ENCODE data around the gene NCAM1. TPM values are rescaled to one million over a fixed set of nuclear protein-coding genes. Genes with fewer than 3 reads are reported as not detected.

The NCAM1 gene
- total RNA-seq, 1 experiment from 2014 or later: 0.33 TPM

DNA sequence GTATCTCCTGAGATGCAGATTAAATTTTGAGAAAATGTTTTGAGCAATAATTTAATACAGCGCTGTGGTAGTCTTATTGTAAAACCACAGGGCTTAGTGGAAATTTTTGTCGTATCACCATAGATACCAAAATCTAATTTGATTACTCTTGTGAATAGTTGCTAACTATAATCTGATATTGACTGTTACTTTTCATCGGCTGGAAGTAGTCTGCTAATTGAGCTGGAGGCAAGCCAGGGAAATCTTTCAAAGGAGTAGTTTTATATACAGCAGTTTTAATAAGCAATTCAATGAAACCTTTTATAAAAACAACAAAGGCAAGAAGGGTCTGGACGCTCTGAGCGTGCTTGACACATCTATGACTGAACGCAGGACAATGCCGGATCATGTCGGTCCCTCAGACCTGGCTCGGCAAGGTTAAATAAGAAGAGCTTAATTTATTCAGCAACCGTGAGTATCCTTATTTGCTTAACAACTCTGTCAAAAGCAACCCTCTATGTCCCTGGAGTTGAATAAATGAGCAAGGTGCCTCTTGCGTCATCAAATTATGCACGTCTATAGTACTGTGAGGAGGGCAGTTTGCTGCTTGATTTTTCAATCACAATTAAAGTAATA, 121.2 kb downstream of the NCAM1 start:
- Histone ChIP-seq H3K4me2 (no peak overlapping the region), H3K27me3 (ENCODE audit: insufficient read depth, low read depth) (no peaks in the 10 kb centered on the region; the same call in 1 of the 2 replicates), H4K20me1 (ENCODE audit: insufficient read depth) (no peaks in the 10 kb centered on the region), H2AFZ (no peak overlapping the region), H3K79me2 (ENCODE audit: low read depth) (no peaks in the 10 kb centered on the region), H3F3A (ENCODE audit: insufficient read depth, low read depth) (no peaks in the 10 kb centered on the region), H3K36me3 (ENCODE audit: low read depth) (no peaks in the 10 kb centered on the region), H3K9me2 (ENCODE audit: insufficient read depth) (no peaks in the 10 kb centered on the region), H3K4me3 (no peak overlapping the region), H3K27ac (no peak overlapping the region), H3K9me3 (ENCODE audit: insufficient read depth, low read depth) (no peaks in the 10 kb centered on the region), H3K4me1 (replicated peaks; ENCODE audit: insufficient read depth) (no peaks in the 10 kb centered on the region)
- BruUV-seq (replicated peaks): no TSS peak
- intact Hi-C loops (cut with micrococcal nuclease; ENCODE audit: unreplicated experiment): no loop called here
- no peak for DNase-seq
- ChIA-PET POLR2A (ENCODE audit: unreplicated experiment) (no interaction called here), CTCF (no interaction called here)
- no peak for TF ChIP-seq EZH2 (IDR thresholded peaks at IDR 0.05; ENCODE audit: low read depth)
- TF ChIP-seq, protein P1, sequence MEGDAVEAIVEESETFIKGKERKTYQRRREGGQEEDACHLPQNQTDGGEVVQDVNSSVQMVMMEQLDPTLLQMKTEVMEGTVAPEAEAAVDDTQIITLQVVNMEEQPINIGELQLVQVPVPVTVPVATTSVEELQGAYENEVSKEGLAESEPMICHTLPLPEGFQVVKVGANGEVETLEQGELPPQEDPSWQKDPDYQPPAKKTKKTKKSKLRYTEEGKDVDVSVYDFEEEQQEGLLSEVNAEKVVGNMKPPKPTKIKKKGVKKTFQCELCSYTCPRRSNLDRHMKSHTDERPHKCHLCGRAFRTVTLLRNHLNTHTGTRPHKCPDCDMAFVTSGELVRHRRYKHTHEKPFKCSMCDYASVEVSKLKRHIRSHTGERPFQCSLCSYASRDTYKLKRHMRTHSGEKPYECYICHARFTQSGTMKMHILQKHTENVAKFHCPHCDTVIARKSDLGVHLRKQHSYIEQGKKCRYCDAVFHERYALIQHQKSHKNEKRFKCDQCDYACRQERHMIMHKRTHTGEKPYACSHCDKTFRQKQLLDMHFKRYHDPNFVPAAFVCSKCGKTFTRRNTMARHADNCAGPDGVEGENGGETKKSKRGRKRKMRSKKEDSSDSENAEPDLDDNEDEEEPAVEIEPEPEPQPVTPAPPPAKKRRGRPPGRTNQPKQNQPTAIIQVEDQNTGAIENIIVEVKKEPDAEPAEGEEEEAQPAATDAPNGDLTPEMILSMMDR (conservative IDR thresholded peaks at IDR 0.05): no peak

- Histone ChIP-seq H3K9me3 (ENCODE audit: insufficient read depth, low read depth) (no peaks in the 10 kb centered on the region), H3K4me3 (no peak overlapping the region), H3K27me3 (ENCODE audit: insufficient read depth, low read depth) (no peaks in the 10 kb centered on the region; the same call in 1 of the 2 replicates), H2AFZ (no peak overlapping the region), H4K20me1 (ENCODE audit: insufficient read depth) (no peaks in the 10 kb centered on the region), H3K9me2 (ENCODE audit: insufficient read depth) (no peaks in the 10 kb centered on the region), H3K4me2 (no peak overlapping the region), H3F3A (ENCODE audit: insufficient read depth, low read depth) (no peaks in the 10 kb centered on the region), H3K4me1 (replicated peaks; ENCODE audit: insufficient read depth) (no peaks in the 10 kb centered on the region), H3K79me2 (ENCODE audit: low read depth) (no peaks in the 10 kb centered on the region), H3K27ac (no peak overlapping the region), H3K36me3 (ENCODE audit: low read depth) (no peaks in the 10 kb centered on the region)
- POLR2A ChIA-PET (ENCODE audit: unreplicated experiment): no interaction called here
- CTCF ChIA-PET: no interaction called here
- no TSS peak for BruUV-seq (replicated peaks)
- TF ChIP-seq EZH2 (IDR thresholded peaks at IDR 0.05; ENCODE audit: low read depth): no peak
- TF ChIP-seq, protein P1 (conservative IDR thresholded peaks at IDR 0.05): no peak
- intact Hi-C loops (cut with micrococcal nuclease; ENCODE audit: unreplicated experiment): no loop called here
- no peak for DNase-seq
These were observed 122.4 kb downstream of the NCAM1 start for GRCh38 chr11:113083571-113083970.

GRCh38 chr11:113084297-113084696, 123.1 kb downstream of the NCAM1 start:
- H3K36me3 ChIP-seq (ENCODE audit: low read depth): no peaks in the 10 kb centered on the region
- no peak for DNase-seq
- H4K20me1 ChIP-seq (ENCODE audit: insufficient read depth): no peaks in the 10 kb centered on the region
- CTCF ChIA-PET: no interaction called here
- H3K4me3 ChIP-seq: no peak overlapping the region
- H2AFZ ChIP-seq: no peak overlapping the region
- H3K9me2 ChIP-seq (ENCODE audit: insufficient read depth): no peaks in the 10 kb centered on the region
- no peaks in the 10 kb centered on the region for H3F3A ChIP-seq (ENCODE audit: insufficient read depth, low read depth)
- no peak overlapping the region for H3K27ac ChIP-seq
- no peak for TF ChIP-seq EZH2 (IDR thresholded peaks at IDR 0.05; ENCODE audit: low read depth)
- TF ChIP-seq, protein P1 (conservative IDR thresholded peaks at IDR 0.05): no peak
- BruUV-seq (replicated peaks): no TSS peak
- H3K79me2 ChIP-seq (ENCODE audit: low read depth): no peaks in the 10 kb centered on the region
- H3K4me2 ChIP-seq: no peak overlapping the region
- no peaks in the 10 kb centered on the region for H3K9me3 ChIP-seq (ENCODE audit: insufficient read depth, low read depth)
- H3K4me1 ChIP-seq (replicated peaks; ENCODE audit: insufficient read depth): no peaks in the 10 kb centered on the region
- no peaks in the 10 kb centered on the region; the same call in 1 of the 2 replicates for H3K27me3 ChIP-seq (ENCODE audit: insufficient read depth, low read depth)
- POLR2A ChIA-PET (ENCODE audit: unreplicated experiment): no interaction called here
- intact Hi-C loops (cut with micrococcal nuclease; ENCODE audit: unreplicated experiment): no loop called here
